Kasumi-1 (cell line): ENCODE data around the gene DPPA3.
"Not testable (repeated sequence)": the region's sequence is repeated elsewhere in the genome, so short reads cannot be mapped to it uniquely, and the experiment has no call there.

Experiments
- DNase-seq, 2 experiments: peaks; one replicate each; lab custom pipeline; 2025; lab: John Stamatoyannopoulos, UW

DPPA3 gene

GRCh38 chr12:7730984-7731383 lies 19.8 kb downstream of the DPPA3 start:
- DNase-seq = not testable (repeated sequence)

GRCh38 chr12:7731486-7731885 lies 20.3 kb downstream of the DPPA3 start:
- DNase-seq = no peak

DNA sequence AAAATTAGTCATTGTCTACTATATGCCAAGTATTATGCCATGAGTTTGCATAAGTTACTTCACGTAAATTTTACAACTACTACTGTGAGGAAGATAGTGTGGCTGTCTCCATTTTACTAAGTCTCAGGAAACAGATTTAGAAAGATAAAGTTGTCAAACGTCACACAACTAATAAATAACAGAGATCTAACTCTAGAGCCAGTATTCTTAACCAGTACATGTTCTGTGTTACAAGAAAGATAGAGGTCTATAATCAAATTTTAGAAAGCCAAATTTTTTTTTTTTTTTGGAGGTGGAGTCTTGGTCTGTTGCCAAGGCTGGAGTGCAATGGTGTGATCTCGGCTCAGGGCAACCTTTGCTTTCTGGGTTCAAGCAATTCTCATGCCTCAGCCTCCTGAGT lies 21.8 kb downstream of the DPPA3 start:
- DNase-seq = no peak

DNA sequence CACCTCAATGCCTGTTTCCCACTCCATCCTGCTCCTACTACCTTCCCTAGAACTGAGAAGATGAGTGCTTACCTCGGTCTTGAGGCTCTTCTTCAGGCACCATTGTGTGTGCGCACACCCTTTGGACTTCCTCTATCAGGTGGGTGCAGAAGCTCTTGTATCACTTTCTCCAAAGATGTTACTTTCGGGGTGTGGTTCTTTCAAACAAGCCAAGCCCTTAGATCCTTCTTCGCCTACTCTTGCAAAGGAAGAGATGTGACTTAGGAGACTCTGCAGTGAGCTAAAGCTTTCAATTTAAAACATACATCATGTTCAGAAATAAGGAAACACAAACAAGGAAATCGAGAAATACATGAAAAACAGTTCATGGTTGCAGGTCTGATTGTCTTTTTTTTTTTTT lies 36.0 kb downstream of the DPPA3 start, which contains the start of gene CLEC4C:
Gene CLEC4C, minus strand, starts transcription at position 130 of the 400 bp plus-strand sequence. Its CDS starts 27 bp downstream, at position 103.
- DNase-seq = no peak

GRCh38 chr12:7748852-7749251 lies 37.6 kb downstream of the DPPA3 start:
- DNase-seq = no peak

DNA sequence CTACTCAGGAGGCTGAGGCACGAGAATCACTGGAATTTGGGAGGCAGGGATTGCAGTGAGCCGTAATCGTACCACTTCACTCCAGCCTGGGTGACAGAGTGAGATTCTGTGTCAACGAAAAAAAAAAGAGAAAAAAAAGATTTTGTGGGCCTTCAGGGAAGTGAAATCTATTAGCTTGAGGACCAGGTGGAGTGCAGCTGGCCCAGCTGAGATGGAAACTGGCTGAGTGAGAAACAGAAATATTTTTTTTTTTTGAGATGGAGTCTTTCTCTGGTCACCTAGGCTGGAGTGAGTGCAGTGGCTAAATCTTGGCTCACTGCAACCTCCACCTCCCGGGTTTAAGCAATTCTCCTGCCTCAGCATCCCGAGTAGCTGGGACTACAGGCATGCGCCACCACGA lies 38.2 kb downstream of the DPPA3 start:
- no peak for DNase-seq

- no peak for DNase-seq
Observed at GRCh38 chr12:7750350-7750749, 39.1 kb downstream of the DPPA3 start.

DNA sequence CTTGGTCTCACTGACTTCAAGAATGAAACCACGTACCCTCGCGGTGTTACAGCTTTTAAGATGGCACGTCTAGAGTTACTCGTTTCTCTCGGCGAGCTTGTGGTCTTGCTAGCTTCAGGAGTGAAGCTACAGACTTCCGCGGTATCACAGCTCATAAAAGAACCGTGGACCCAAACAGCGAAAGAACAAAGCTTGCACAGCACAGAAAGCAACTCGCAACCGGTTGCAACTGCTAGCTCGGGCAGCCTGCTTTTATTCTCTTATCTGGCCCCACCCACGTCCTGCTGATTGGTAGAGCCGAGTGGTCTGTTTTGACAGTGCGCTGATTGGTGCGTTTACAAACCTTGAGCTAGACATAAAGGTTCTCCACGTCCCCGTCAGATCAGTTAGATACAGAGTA lies 40.2 kb downstream of the DPPA3 start:
- DNase-seq = no peak

DNA sequence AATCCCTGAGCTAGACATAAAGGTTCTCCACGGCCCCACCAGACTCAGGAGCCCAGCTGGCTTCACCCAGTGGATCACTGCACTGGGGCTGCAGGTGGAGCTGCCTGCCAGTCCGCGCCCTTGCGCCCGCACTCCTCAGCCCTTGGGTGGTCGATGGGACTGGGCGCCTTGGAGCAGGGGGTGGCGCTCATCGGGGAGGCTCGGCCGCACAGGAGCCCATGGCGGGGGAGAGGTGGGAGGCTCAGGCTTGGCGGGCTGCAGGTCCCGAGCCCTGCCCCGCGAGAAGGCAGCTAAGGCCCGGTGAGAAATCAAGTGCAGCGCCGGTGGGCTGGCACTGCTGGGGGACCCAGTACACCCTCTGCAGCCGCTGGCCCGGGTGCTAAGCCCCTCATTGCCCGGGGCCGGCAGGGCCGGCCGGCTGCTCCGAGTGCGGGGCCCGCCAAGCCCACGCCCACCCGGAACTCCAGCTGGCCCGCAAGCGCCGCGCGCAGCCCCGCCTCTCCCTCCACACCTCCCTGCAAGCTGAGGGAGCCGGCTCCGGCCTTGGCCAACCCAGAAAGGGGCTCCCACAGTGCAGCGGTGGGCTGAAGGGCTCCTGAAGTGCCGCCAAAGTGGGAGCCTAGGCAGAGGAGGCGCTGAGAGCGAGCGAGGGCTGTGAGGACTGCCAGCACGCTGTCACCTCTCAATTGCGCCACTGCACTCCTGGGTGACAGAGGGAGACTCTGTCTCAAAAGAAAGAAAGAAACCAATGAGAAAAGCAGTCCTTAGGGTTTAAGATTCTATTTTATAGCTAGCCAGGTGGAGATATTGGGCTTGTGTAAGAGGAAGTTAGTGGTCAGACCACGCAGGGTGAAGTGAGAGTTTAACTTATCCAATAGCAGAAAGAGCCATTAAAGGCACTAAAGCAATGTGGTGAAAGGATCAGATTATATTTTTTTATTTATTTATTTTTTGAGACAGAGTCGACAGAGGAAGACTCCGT lies 41.0 kb downstream of the DPPA3 start:
- not testable (repeated sequence) for DNase-seq

- not testable (repeated sequence) for DNase-seq
Observed at GRCh38 chr12:7755668-7756067, 44.4 kb downstream of the DPPA3 start.

- DNase-seq = no peak
Observed at GRCh38 chr12:7756993-7757392, 45.8 kb downstream of the DPPA3 start.

GRCh38 chr12:7758766-7759140 lies 47.5 kb downstream of the DPPA3 start:
- DNase-seq = no peak
